Measurements from ENCODE around the gene CRB1. TPM values are rescaled to one million over a fixed set of nuclear protein-coding genes. Genes with fewer than 3 reads are reported as not detected.

Gene CRB1
- total RNA-seq, 1 donor from 2014 or later, result not detected

DNA sequence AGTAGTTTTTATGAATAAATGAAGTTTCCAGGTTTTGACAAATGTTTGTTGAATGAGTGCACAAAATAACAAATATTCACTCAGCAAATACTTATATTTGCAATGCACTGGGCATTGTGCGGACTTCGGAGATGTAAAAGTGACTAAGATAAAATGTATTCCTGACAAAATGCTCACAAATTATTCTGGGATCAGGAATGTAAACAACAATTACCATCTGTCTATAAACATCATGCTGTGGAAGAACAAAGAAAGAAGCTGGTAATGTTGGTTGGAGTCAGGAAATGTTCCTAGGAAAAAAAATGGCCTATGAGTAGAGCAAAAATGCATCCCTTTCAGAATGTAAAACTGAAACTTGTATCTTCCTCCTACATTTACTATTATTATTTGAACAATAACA, 68.5 kb downstream of the CRB1 start:
- H3K27me3 Mint-ChIP-seq (ENCODE audit: unreplicated experiment), result no peaks in the 10 kb centered on the region
- H3K4me3 Mint-ChIP-seq (ENCODE audit: unreplicated experiment), result no peak overlapping the region
- H3K9me3 Mint-ChIP-seq (ENCODE audit: unreplicated experiment), result no peaks in the 10 kb centered on the region
- H3K4me1 Mint-ChIP-seq (ENCODE audit: unreplicated experiment), result no peaks in the 10 kb centered on the region
- no peaks in the 10 kb centered on the region for H3K36me3 Mint-ChIP-seq (ENCODE audit: low read depth, unreplicated experiment)
- TF ChIP-seq, protein P1, sequence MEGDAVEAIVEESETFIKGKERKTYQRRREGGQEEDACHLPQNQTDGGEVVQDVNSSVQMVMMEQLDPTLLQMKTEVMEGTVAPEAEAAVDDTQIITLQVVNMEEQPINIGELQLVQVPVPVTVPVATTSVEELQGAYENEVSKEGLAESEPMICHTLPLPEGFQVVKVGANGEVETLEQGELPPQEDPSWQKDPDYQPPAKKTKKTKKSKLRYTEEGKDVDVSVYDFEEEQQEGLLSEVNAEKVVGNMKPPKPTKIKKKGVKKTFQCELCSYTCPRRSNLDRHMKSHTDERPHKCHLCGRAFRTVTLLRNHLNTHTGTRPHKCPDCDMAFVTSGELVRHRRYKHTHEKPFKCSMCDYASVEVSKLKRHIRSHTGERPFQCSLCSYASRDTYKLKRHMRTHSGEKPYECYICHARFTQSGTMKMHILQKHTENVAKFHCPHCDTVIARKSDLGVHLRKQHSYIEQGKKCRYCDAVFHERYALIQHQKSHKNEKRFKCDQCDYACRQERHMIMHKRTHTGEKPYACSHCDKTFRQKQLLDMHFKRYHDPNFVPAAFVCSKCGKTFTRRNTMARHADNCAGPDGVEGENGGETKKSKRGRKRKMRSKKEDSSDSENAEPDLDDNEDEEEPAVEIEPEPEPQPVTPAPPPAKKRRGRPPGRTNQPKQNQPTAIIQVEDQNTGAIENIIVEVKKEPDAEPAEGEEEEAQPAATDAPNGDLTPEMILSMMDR (IDR thresholded peaks at IDR 0.05; ENCODE audit: unreplicated experiment), result no peak
- no peak overlapping the region for H3K27ac Mint-ChIP-seq (ENCODE audit: unreplicated experiment)
- DNase-seq (ENCODE audit: low spot score), result no peak

DNA sequence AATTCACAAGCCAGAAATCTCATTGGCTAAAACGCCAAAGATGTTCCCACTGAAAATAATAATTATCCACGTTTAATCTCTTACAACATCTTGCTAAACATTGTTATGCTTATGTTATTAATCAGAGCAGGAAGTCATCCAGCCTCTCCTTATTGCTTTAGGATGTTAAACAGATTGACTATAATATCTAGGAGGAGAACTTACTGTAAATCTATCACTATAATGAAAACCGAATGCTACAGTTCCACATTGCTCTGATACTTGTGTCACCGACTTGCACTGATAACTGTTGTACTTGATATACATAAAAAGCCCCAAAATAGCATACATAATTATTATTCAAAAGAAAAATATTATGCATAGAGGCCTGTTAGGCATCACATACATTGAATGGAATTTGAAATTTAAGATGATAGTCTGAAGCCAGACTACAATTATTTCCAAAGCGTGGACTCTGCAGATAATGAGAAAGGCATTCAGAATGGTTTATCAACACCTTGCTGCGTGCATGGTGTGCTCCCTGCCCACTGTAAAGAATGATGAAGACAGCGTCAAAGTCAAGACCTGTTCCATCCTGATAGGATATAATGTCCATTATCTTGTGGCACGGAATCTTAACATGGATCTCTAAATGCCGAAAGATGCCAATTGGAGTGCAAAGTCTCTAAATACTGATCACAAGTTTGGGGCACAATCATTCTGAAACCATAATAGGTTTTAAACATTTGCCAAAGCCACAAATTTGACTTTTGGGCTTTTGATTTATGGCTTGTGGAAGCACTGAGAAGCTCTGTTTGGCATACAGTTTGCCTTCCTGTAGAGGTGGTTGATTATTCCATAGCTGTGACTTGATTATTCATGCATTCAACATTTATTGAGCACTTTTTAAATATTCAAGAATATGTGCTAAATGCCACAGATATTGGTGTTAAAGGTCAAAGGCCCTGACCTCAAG, 71.3 kb downstream of the CRB1 start:
- Mint-ChIP-seq H3K9me3 (ENCODE audit: unreplicated experiment) (no peaks in the 10 kb centered on the region), H3K4me1 (ENCODE audit: unreplicated experiment) (no peaks in the 10 kb centered on the region), H3K36me3 (ENCODE audit: low read depth, unreplicated experiment) (no peaks in the 10 kb centered on the region), H3K4me3 (ENCODE audit: unreplicated experiment) (no peak overlapping the region), H3K27ac (ENCODE audit: unreplicated experiment) (no peak overlapping the region), H3K27me3 (ENCODE audit: unreplicated experiment) (no peaks in the 10 kb centered on the region)
- no peak for DNase-seq (ENCODE audit: low spot score)
- TF ChIP-seq, protein P1 (IDR thresholded peaks at IDR 0.05; ENCODE audit: unreplicated experiment), result no peak

DNA sequence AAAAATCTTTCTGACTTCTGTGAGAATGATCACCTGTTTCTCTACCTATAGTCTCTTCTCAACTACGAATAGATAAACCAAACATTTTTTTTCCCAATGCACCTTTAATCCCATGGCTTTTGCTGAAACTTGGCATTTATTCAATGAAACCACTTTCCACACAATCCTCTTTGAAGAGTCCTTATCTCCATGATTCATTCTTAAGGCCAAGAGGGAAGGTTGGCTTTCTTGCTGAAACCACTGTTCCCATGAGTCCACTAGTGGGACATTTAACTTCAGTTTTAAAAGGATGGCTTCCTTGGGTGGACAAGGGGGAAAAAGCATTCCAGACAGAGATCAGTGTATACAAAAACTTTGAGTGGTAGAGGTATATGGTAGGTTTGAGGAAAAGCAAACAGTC, 73.6 kb downstream of the CRB1 start:
- Mint-ChIP-seq H3K27me3 (ENCODE audit: unreplicated experiment) (no peaks in the 10 kb centered on the region), H3K27ac (ENCODE audit: unreplicated experiment) (no peak overlapping the region), H3K4me1 (ENCODE audit: unreplicated experiment) (no peaks in the 10 kb centered on the region), H3K4me3 (ENCODE audit: unreplicated experiment) (no peak overlapping the region), H3K9me3 (ENCODE audit: unreplicated experiment) (no peaks in the 10 kb centered on the region), H3K36me3 (ENCODE audit: low read depth, unreplicated experiment) (no peaks in the 10 kb centered on the region)
- TF ChIP-seq, protein P1 (IDR thresholded peaks at IDR 0.05; ENCODE audit: unreplicated experiment), result no peak
- no peak for DNase-seq (ENCODE audit: low spot score)

DNA sequence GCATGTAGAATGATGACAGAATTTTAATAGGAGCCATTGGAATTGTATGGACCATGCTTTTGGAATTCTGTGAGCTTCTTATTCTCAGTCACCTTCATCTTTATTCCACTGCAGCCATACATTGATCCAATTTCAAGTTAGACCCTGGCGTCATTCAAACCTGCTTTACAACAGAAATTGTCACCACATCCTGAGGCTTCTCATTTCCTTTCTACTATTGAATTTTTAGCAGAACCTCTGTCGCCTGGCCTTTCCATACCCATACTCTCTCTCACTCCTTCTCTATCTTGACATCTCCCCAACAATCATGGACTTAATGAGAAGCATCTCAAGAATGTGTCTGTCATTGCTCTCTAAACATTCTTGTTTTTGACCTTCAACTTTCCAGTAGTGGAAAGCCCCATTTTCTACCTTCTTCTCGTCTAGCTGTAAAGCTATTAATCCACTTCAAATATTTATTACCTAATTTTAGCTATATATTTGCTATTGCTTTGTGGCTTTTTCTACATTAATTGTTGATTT, 74.1 kb downstream of the CRB1 start:
- Mint-ChIP-seq H3K4me1 (ENCODE audit: unreplicated experiment) (no peaks in the 10 kb centered on the region), H3K27me3 (ENCODE audit: unreplicated experiment) (no peaks in the 10 kb centered on the region), H3K4me3 (ENCODE audit: unreplicated experiment) (no peak overlapping the region), H3K9me3 (ENCODE audit: unreplicated experiment) (no peaks in the 10 kb centered on the region), H3K27ac (ENCODE audit: unreplicated experiment) (no peak overlapping the region), H3K36me3 (ENCODE audit: low read depth, unreplicated experiment) (no peaks in the 10 kb centered on the region)
- TF ChIP-seq, protein P1 (IDR thresholded peaks at IDR 0.05; ENCODE audit: unreplicated experiment), result no peak
- DNase-seq (ENCODE audit: low spot score), result no peak

DNA sequence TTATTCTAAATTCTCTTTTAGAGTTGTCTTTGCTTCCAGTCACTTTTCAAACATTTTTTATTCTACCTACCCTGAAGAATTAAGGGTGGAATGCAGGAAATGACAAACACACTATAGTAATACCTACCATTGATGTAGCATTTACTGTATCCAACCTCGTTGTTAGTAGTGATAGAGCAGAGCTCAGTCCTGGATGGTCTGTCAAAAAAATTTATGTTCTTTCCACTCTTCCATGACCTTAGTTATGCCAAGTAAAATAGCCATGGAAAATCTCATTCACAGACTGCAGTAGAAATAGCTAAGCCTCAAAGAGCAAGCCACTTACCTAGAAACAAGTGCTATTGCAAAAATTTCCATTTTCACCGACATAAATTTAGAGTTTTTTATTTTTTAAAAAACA, 74.6 kb downstream of the CRB1 start:
- DNase-seq (ENCODE audit: low spot score), result no peak
- H3K9me3 Mint-ChIP-seq (ENCODE audit: unreplicated experiment), result no peaks in the 10 kb centered on the region
- no peak overlapping the region for H3K27ac Mint-ChIP-seq (ENCODE audit: unreplicated experiment)
- TF ChIP-seq, protein P1 (IDR thresholded peaks at IDR 0.05; ENCODE audit: unreplicated experiment), result no peak
- H3K4me3 Mint-ChIP-seq (ENCODE audit: unreplicated experiment), result no peak overlapping the region
- H3K36me3 Mint-ChIP-seq (ENCODE audit: low read depth, unreplicated experiment), result no peaks in the 10 kb centered on the region
- no peaks in the 10 kb centered on the region for H3K4me1 Mint-ChIP-seq (ENCODE audit: unreplicated experiment)
- no peaks in the 10 kb centered on the region for H3K27me3 Mint-ChIP-seq (ENCODE audit: unreplicated experiment)

Data from endothelial cell (in vitro differentiated cells).